Spinal cord (tissue), 10 donors: ENCODE results near the gene TRMO. TPM values are rescaled to one million over a fixed set of nuclear protein-coding genes. Genes with fewer than 3 reads are reported as not detected.

Experiments
- DNase-seq, 6 donors: peaks; one replicate each; pipeline versions ENCODE4 v3.0.0 to v3.0.0-alpha.2; 2013 to 2015; ENCODE audit warnings: low spot score in 6 of 6, low read depth in 4 of 6
- H3K27ac ChIP-seq: one replicate; pipeline ENCODE4 v1.5.1; 2013; ENCODE audit warnings: low read depth, low read length, control low read depth
- H3K27me3 ChIP-seq: one replicate; pipeline ENCODE4 v1.6.1; 2013; ENCODE audit warnings: low read length; ENCODE audit not compliant: control insufficient read depth, insufficient read depth
- H3K36me3 ChIP-seq: one replicate; pipeline ENCODE4 v1.6.1; 2013; ENCODE audit warnings: low read length; ENCODE audit not compliant: control insufficient read depth, insufficient read depth
- H3K4me1 ChIP-seq: one replicate; pipeline ENCODE4 v1.6.1; 2013; ENCODE audit warnings: low read length; ENCODE audit not compliant: control insufficient read depth, insufficient read depth
- H3K4me3 ChIP-seq: one replicate; pipeline ENCODE4 v1.5.1; 2013; ENCODE audit warnings: low read depth, low read length, control low read depth
- H3K9me3 ChIP-seq: one replicate; pipeline ENCODE4 v1.6.1; 2013; ENCODE audit warnings: low read length; ENCODE audit not compliant: control insufficient read depth, insufficient read depth
- WGBS: methylation state at CpG from one replicate; pipeline ENCODE4 v1.1.5; 2013; ENCODE audit warnings: missing lambda C conversion rate; ENCODE audit not compliant: insufficient coverage; 5-methylcytosine and 5-hydroxymethylcytosine counted together
- polyA plus RNA-seq, 2 donors: library from polyadenylated mRNA; unstranded; fragments of 120-200 nt; gene quantifications; one replicate each; pipeline ENCODE4 v1.2.1, GENCODE V29; 2013; ENCODE audit not compliant: insufficient read length in 2 of 2
- total RNA-seq, 2 donors: library from RNA; depleted of rRNA in 1 of 2; stranded (reverse); fragments of 120-200 nt in 1 of 2; fragments of >200 nt in 1 of 2; gene quantifications; one replicate each; pipeline versions ENCODE4 v1.2.3 to v1.2.4, GENCODE V29; 2013 to 2014
- donor health status: healthy.

The TRMO gene
- total and polyA plus RNA-seq, 4 donors, result 13.5 to 21.0 (median 17.1) TPM

DNA sequence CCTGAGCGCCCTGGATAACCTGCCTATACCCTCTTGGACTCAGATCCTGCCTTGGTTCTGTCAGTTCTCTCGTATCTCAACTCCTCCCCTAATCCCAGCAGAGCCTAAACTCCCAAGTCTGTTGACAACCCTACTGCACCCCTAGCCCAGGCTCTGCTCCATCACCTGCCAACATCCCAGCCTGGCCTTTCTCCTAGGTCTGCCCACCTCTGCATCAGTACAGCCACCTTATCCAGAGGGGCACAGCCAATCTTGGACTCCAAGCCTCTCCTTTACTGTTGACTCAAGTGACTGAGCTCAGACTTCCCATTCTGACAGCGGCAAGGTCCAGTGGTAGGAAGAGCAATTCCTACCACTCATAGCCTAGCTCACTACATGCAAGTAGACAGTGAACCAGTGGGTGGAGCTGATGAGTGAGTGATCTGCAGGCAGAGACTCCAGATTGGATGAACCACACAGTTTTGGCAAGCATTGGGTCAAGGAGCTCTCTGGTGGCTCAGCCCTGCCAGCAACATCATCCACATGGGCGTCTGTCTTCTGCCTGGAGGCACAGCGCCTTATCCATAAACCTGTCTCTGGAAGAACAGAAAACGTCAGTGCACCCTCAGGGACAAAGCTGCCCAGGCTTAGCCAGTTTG lies 26.5 kb downstream of the TRMO start:
- peak in 1 of 6 donors; percentile 6 for DNase-seq
- no peak overlapping the region for H3K4me3 ChIP-seq
- peaks cover 4% of the 10 kb centered on the region for H3K9me3 ChIP-seq
- no peak overlapping the region for H3K27ac ChIP-seq
- 61% methylated on average over 6 of the region's 6 CpGs for WGBS
- no peaks in the 10 kb centered on the region for H3K4me1 ChIP-seq
- peaks cover 4% of the 10 kb centered on the region for H3K36me3 ChIP-seq
- H3K27me3 ChIP-seq, result no peaks in the 10 kb centered on the region

DNA sequence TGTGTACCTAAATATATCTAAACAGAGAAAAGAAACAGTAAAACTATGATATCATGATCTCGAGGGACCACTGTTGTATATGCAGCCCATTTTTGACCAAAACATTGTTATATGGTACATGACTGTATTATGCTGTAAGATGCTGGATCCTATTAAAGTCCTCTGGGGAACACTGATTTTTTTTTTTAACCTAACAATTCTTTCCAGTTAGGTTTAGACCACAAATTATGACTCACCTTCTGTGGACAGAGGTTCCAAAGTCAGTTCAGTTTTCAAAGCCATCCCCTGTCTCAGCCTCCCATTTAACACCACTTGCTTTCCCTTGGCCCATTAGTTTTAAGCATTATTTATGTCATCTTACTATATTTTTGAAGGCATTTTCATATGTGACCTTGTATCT lies 27.1 kb downstream of the TRMO start:
- Histone ChIP-seq H3K4me3 (no peak overlapping the region), H3K4me1 (no peaks in the 10 kb centered on the region), H3K27ac (no peak overlapping the region), H3K27me3 (no peaks in the 10 kb centered on the region), H3K9me3 (peaks cover 4% of the 10 kb centered on the region), H3K36me3 (peaks cover 4% of the 10 kb centered on the region)
- WGBS, result no CpG with 5 or more reads among the region's 1 CpG
- no peak for DNase-seq

DNA sequence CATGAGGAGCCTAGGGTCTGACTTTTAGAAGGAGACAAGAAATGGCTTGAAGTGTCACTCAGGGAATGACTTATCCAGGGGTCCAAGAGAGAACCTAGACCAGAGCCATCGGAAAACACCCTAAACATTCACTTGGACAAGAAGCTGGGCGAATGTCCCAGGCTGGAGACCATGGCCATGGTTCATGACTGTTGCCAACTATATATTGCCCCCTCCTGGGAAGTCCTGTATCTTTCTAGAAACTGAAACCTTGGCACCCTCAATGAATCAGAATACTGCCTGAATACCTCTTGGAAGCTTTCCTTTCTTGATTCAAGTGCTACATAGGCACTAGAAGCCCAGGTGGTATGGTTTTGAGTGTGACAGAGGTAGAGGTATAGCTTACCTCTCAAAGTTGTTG lies 29.9 kb downstream of the TRMO start:
- H3K27me3 ChIP-seq, result no peaks in the 10 kb centered on the region
- peaks cover 4% of the 10 kb centered on the region for H3K9me3 ChIP-seq
- no peak overlapping the region for H3K27ac ChIP-seq
- no peak overlapping the region for H3K4me3 ChIP-seq
- no peaks in the 10 kb centered on the region for H3K4me1 ChIP-seq
- H3K36me3 ChIP-seq, result peaks cover 2% of the 10 kb centered on the region
- 82% methylated on average over 2 of the region's 2 CpGs for WGBS
- no peak for DNase-seq

DNA sequence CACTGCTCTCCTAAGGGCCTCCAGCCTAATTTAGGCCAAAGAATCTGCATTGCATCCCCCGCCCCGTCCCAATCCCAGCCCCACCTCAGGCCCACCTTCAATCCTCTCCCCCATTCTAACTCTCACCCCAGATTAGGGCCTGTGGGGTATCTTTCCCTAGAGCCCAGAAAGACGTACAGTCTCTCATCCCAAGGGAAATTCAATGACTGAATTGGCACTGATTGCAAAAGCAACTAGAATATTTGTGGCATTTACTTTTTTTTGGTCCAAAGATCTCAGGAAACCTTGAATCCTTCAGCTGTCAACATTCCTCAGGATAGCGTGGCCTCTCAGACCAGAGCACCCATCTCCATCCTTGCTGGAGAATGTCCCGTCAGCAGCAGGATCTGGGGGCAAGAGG lies 30.6 kb downstream of the TRMO start:
- Histone ChIP-seq H3K4me3 (no peak overlapping the region), H3K27ac (no peak overlapping the region), H3K27me3 (no peaks in the 10 kb centered on the region), H3K4me1 (no peaks in the 10 kb centered on the region), H3K36me3 (peaks cover 2% of the 10 kb centered on the region), H3K9me3 (peaks cover 4% of the 10 kb centered on the region)
- no peak for DNase-seq
- WGBS, result 93% methylated on average over 4 of the region's 5 CpGs

DNA sequence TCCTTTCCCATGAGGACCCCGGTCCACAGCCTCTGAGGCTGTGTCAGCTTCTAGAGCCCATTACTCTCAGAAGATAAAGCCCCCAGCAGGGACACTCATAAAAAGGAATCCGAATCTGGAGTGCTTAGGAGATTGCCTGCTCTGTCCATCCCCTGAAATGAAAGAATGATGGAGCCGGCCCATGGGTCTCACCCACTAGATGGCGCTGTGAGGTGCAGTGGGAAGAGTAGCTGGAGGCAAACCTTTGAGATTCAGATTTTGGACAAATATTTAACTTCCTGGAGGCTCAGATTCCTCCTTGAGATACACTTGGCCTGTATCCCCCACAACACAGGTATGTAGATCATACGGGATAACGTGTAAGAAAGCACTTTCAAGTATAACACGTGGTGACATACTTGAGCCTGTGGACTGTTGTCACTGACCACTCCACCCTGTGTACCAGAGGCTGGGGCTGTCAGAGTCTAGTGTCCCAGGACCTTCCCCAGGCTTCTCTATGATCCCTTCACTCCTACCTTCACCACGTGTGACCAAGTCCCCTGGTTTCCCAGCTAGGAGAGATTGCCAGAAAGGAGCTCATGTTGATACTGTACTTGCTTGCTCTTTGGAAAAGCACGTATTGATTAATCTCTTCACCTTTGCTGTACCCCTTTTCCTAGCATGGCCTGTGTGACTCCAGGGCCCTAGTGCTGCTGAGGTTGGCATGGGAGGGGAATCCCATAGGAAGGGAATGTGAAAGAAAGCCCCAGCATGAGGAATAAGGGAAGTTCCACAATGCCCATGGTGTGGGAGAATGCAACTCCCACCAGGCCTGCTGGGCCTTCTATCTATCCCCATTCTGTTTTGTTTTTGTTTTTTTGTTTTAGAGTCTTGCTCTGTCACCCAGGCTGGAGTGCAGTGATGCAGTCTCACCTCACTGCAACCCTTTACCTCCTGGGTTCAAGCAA lies 32.1 kb downstream of the TRMO start:
- Histone ChIP-seq H3K4me1 (no peaks in the 10 kb centered on the region), H3K4me3 (no peak overlapping the region), H3K36me3 (no peaks in the 10 kb centered on the region), H3K27ac (no peak overlapping the region), H3K9me3 (peaks cover 4% of the 10 kb centered on the region), H3K27me3 (no peaks in the 10 kb centered on the region)
- WGBS, result 50% methylated on average over 6 of the region's 9 CpGs
- no peak for DNase-seq

DNA sequence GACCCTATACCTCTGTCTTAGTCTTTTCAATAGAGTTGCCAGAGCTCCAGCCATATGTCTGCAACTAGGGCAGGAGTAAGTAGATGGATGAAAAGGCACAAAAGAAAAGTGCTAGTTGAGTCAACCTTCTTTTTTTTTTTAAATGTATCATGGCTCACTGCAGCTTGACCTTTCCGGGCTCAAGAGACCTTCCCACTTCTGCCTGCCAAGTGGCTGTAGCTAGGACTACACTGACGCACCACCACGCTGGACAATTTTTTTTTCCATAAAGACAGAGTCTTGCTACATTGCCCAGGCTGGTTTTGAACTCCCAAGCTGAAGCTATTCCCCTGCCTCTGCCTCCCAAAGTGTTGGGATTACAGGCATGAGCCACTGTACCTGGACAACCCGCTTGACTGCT lies 42.0 kb downstream of the TRMO start:
- WGBS, result 66% methylated on average over 4 of the region's 4 CpGs
- DNase-seq, result no peak

DNA sequence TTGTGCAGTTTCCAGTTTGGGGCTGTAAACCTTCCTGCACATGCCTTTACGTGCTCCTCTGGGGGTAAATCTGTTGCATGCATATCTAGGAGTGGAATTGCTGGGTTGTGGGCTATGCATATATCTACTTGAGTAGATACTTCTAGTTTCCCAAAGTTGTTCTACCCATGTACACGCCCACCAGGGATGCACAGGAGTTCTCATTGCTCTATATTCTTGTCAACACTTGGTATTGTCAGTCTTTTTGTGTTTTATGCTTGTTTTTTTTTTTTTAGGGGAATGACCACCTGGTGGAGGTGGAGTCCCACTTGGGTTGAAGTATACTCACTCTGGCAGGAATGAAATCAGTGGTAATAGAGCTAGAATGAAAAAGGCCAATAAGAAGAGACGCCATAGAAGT lies 46.2 kb downstream of the TRMO start:
- Histone ChIP-seq H3K27me3 (peaks cover 3% of the 10 kb centered on the region), H3K27ac (no peak overlapping the region), H3K36me3 (no peaks in the 10 kb centered on the region), H3K4me3 (no peak overlapping the region), H3K9me3 (no peaks in the 10 kb centered on the region), H3K4me1 (peaks cover 12% of the 10 kb centered on the region)
- WGBS, result 100% methylated on average over 1 of the region's 3 CpGs
- no peak for DNase-seq

More for the DNA sequence above, 42.0 kb downstream of the TRMO start:
- peaks cover 12% of the 10 kb centered on the region for H3K4me1 ChIP-seq
- no peak overlapping the region for H3K27ac ChIP-seq
- peaks cover 3% of the 10 kb centered on the region for H3K27me3 ChIP-seq
- no peak overlapping the region for H3K4me3 ChIP-seq
- H3K9me3 ChIP-seq, result no peaks in the 10 kb centered on the region
- H3K36me3 ChIP-seq, result no peaks in the 10 kb centered on the region

DNA sequence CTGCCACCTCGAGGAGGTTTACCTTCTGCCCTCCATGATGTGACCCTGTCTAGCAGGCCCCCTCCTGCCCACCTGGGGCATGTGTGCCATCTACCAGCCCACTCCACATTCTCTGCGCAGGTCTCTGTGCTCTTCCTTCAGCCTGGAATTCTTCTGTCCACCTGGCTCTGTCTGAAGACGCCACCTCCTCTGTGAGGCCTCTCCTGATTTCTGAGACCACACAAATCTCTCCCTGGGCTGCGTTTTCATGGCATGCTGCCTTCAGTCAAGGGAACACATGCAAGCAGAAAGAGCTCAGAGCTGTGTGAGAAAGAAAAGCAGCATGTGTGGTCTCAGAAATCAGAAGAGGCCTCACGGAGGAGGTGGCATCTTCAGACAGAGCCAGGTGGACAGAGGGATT lies 47.2 kb downstream of the TRMO start:
- 96% methylated on average over 4 of the region's 5 CpGs for WGBS
- DNase-seq, result no peak
- no peaks in the 10 kb centered on the region for H3K36me3 ChIP-seq
- no peak overlapping the region for H3K27ac ChIP-seq
- peaks cover 2% of the 10 kb centered on the region for H3K27me3 ChIP-seq
- H3K4me1 ChIP-seq, result peaks cover 12% of the 10 kb centered on the region
- H3K9me3 ChIP-seq, result no peaks in the 10 kb centered on the region
- no peak overlapping the region for H3K4me3 ChIP-seq

DNA sequence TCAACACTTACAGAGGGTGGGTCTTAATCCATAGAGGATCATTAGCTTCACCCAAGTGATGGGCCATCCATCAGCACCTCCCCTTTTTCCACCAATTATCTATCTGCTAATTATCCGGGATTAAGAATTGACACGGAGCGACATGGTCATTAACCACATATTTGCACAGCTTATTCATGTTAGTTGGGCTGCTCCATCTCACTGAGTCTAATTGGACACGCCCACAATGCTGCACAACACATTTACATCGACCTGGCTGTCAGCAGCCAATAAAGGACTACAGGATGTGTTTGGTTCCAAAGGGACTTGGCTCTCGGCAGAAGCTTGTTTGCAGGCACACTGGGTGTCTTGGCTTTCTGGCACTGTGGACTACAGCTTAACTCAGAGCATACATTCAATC lies 47.7 kb downstream of the TRMO start:
- 50% methylated on average over 6 of the region's 6 CpGs for WGBS
- peaks cover 2% of the 10 kb centered on the region for H3K27me3 ChIP-seq
- DNase-seq, result no peak
- H3K9me3 ChIP-seq, result no peaks in the 10 kb centered on the region
- H3K4me3 ChIP-seq, result no peak overlapping the region
- peaks cover 12% of the 10 kb centered on the region for H3K4me1 ChIP-seq
- no peaks in the 10 kb centered on the region for H3K36me3 ChIP-seq
- H3K27ac ChIP-seq, result no peak overlapping the region

DNA sequence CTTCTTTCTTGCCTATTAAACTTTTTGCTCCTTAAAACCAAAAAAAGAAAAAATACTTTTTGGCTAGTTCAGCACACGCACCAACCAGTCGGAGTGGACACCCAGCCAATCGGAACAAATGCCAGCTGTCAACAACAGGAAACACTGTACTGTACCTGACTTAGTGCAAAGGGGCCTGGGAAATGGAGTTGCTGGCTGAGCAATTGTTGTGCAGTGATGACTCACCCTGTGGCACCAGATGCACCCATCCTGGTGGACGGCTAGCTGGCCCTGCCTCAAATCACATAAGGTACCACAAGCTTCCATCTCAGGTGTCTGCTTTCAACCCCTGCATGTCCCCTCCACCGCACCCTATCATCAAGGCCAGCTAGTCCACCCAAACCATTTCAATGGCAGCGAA lies 48.4 kb downstream of the TRMO start:
- 100% methylated on average over 2 of the region's 6 CpGs for WGBS
- Histone ChIP-seq H3K4me1 (peaks cover 12% of the 10 kb centered on the region), H3K4me3 (no peak overlapping the region), H3K36me3 (no peaks in the 10 kb centered on the region), H3K27me3 (peaks cover 2% of the 10 kb centered on the region), H3K27ac (no peak overlapping the region), H3K9me3 (no peaks in the 10 kb centered on the region)
- DNase-seq, result no peak
